A549 (cell line): Measurements from ENCODE around the gene PRMT3. TPM values are rescaled to one million over a fixed set of nuclear protein-coding genes. Genes with fewer than 3 reads are reported as not detected.

Experiments used
- ATAC-seq, 2 experiments: fragments of 200-7000 bp in 1 of 2; fragments of >200 bp in 1 of 2; cut with Nextera tagmentation in 1 of 2; cut with Tn5 transposase in 1 of 2; 3 replicates each; pipeline versions ENCODE4 v1.8.0 to v1.9.1; 2018 to 2020; ENCODE audit warnings: mild to moderate bottlenecking in 1 of 2, moderate library complexity in 1 of 2
- CTCF ChIA-PET: fragments of 300-600 bp; sonication (Branson Sonifier 250); formaldehyde crosslinking; extraction: SDS; loops from one replicate; lab custom pipeline; 2021; ENCODE audit warnings: antibody characterized with exemption, inconsistent platforms; lab: Yijun Ruan, JAX
- POLR2A ChIA-PET: fragments of 350-600 bp; formaldehyde crosslinking; extraction: SDS; loops from one replicate; lab custom pipeline; 2021; ENCODE audit warnings: antibody characterized with exemption, inconsistent platforms; lab: Yijun Ruan, JAX
- DNase-seq, 2 experiments: peaks; one replicate each; pipeline versions ENCODE4 v3.0.0 to v3.0.0-alpha.2; 2011 to 2016; ENCODE audit warnings: low read depth in 1 of 2, low spot score in 1 of 2
- FAIRE-seq: peaks from 2 replicates; lab custom pipeline; 2011; peaks lifted over from hg19 to GRCh38; lab: Jason Lieb, UNC
- H3K27ac ChIP-seq, 2 experiments: fragments of >200 bp; sonication (Bioruptor Twin); formaldehyde crosslinking; 3 replicates each; pipeline ENCODE4 v1.5.1; 2016 to 2017
- H3K4me1 ChIP-seq: fragments of >200 bp; sonication (Bioruptor Twin); formaldehyde crosslinking; 3 replicates; pipeline ENCODE4 v1.6.1; 2016
- H3K4me2 ChIP-seq: fragments of >200 bp; sonication (Bioruptor Twin); formaldehyde crosslinking; 3 replicates; pipeline ENCODE4 v1.6.1; 2016
- H3K4me3 ChIP-seq: fragments of >200 bp; sonication (Bioruptor Twin); formaldehyde crosslinking; 3 replicates; pipeline ENCODE4 v1.5.1; 2016
- H3K9me3 ChIP-seq: fragments of >200 bp; sonication (Bioruptor Twin); formaldehyde crosslinking; 3 replicates; pipeline ENCODE4 v1.6.1; 2016
- CEBPB ChIP-seq, 2 experiments: fragments of >200 bp in 1 of 2; sonication (Bioruptor Twin) in 1 of 2; formaldehyde crosslinking in 1 of 2; IDR thresholded peaks; 2 replicates each; pipeline ENCODE4 v1.6.1; 2012 to 2016
- EP300 ChIP-seq, 2 experiments: fragments of >200 bp; sonication (Bioruptor Twin); formaldehyde crosslinking; IDR thresholded peaks; 2 replicates in 1 of 2; 3 replicates in 1 of 2; pipeline ENCODE4 v1.6.1; 2016 to 2017
- ESRRA ChIP-seq: fragments of 150-350 bp; IDR thresholded peaks from 2 replicates; pipeline ENCODE4 v1.6.1; 2014; ENCODE audit warnings: mild to moderate bottlenecking, low read length, borderline replicate concordance
- FOSB ChIP-seq: fragments of 250-450 bp; sonication (Bioruptor Pico); IDR thresholded peaks from 2 replicates; pipeline ENCODE4 v1.5.0; 2020; ENCODE audit warnings: mild to moderate bottlenecking, moderate library complexity
- FOXS1 ChIP-seq: fragments of 250-450 bp; sonication (Bioruptor Pico); IDR thresholded peaks from 2 replicates; pipeline ENCODE4 v1.5.0; 2020; ENCODE audit warnings: mild to moderate bottlenecking, moderate library complexity
- POLR2A ChIP-seq: IDR thresholded peaks from 2 replicates; pipeline ENCODE4 v1.6.1; 2012; ENCODE audit warnings: mild to moderate bottlenecking, low read length
- RCOR1 ChIP-seq: fragments of 150-350 bp; IDR thresholded peaks from 2 replicates; pipeline ENCODE4 v1.6.1; 2014; ENCODE audit warnings: antibody characterized with exemption, low read length, low read depth
- RFX5 ChIP-seq: fragments of 450-650 bp; IDR thresholded peaks from 2 replicates; pipeline ENCODE4 v1.7.1; 2014; ENCODE audit warnings: antibody characterized with exemption, mild to moderate bottlenecking, moderate library complexity
- RNF2 ChIP-seq: fragments of 200-600 bp; sonication (generic); IDR thresholded peaks from 2 replicates; pipeline ENCODE4 v1.6.1; 2016; ENCODE audit warnings: low read depth, mild to moderate bottlenecking, antibody characterized with exemption, moderate library complexity, borderline replicate concordance
- SMC3 ChIP-seq: fragments of >200 bp; sonication (Bioruptor Twin); formaldehyde crosslinking; IDR thresholded peaks from 3 replicates; pipeline ENCODE4 v1.6.1; 2018; ENCODE audit warnings: inconsistent platforms
- ZFP36 ChIP-seq: fragments of 450-650 bp; IDR thresholded peaks from 2 replicates; pipeline ENCODE4 v1.6.1; 2014; ENCODE audit warnings: borderline replicate concordance; ENCODE audit not compliant: partially characterized antibody
- WGBS: methylation state at CpG from one replicate; pipeline ENCODE4 v1.1.6; 2017; ENCODE audit errors: missing lambda C conversion rate; 5-methylcytosine and 5-hydroxymethylcytosine counted together
- polyA plus RNA-seq, 4 experiments: library from polyadenylated mRNA; depleted of rRNA in 3 of 4; stranded (reverse); fragments of >200 nt; fragmentation: RNase III in 1 of 4; extraction: RNeasy Plus Mini Kit Qiagen cat#74134 plus additional on column Dnase treatment in 1 of 4; gene quantifications; 2 replicates in 3 of 4; 3 replicates in 1 of 4; pipeline ENCODE4 v1.2.3, GENCODE V29; 2011 to 2017
- TF ChIP-seq, protein P1 (sequence below): IDR thresholded peaks from 2 replicates; pipeline ENCODE4 v1.6.1; 2012; ENCODE audit warnings: low read depth, borderline replicate concordance
- TF ChIP-seq, protein P2 (sequence below): IDR thresholded peaks from 2 replicates; pipeline ENCODE4 v1.6.1; 2012
- TF ChIP-seq, protein P3 (sequence below): fragments of 250-450 bp; sonication (Bioruptor Pico); IDR thresholded peaks from 2 replicates; pipeline ENCODE4 v1.5.0; 2021; ENCODE audit warnings: mild to moderate bottlenecking, moderate library complexity, borderline replicate concordance
- TF ChIP-seq, protein P4 (sequence below): IDR thresholded peaks from 2 replicates; pipeline ENCODE4 v1.6.1; 2012
- TF ChIP-seq, protein P5 (sequence below): fragments of 200-600 bp; sonication (generic); IDR thresholded peaks from 2 replicates; pipeline ENCODE4 v1.6.1; 2016; ENCODE audit warnings: antibody characterized with exemption, mild to moderate bottlenecking, moderate library complexity
- TF ChIP-seq, protein P6 (sequence below): fragments of 150-350 bp; IDR thresholded peaks from 2 replicates; pipeline ENCODE4 v1.6.1; 2014; ENCODE audit warnings: low read depth, mild to moderate bottlenecking, low read length

PRMT3 gene
- polyA plus RNA-seq, 2 of the 4 experiments (the other 2 are of a cell fraction): 34.6 to 53.9 TPM

DNA sequence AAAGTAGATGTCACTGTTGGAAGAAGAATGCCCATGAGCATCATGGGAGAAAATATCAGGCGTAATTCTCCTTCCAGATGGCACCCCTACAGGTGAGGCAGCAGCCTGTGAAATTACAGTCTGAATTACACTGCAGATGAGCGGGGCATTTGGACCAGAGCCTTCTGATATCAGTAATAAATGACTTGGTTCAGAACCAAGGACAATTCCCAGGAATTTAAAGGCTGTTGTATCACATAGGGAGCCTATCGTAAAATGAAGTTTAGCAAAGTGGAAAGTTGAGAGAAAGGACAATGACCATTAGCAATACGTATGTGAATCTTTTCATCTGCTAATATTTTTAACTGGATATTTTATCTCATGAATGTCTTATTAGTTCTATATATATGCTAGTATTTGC, 61.3 kb downstream of the PRMT3 start:
- CTCF ChIA-PET: no interaction called here

DNA sequence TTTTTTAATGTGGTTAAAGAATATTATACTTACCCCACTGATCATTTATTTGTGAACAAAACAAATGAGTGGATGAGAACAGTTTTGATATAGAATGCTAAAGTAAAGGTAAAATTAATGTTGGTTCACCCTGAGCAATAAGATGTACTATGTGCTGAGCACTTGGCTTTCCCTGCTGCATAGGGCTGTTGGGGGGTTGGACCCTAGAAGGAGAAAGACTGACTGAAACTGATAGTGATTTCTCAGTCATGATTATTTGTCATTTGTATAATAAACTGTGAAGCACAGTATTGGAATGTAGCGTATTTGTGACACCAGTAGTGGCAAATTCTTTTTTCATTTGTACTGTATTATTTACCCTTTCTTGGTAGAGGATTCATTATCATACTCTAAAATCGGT, 63.3 kb downstream of the PRMT3 start:
- ChIA-PET POLR2A (no interaction called here), CTCF (interaction anchor here (0.9 kb wide), 1 partner anchor 12 kb away, joined by 3 read pairs; no protein-coding TSS in a partner anchor)
- TF ChIP-seq SMC3 (no peak), EP300 (IDR thresholded peaks at IDR 0.05) (no peak), ESRRA (no peak), POLR2A (no peak), FOSB (CRISPR knock-in tag) (no peak), RNF2 (no peak), RCOR1 (no peak), FOXS1 (CRISPR knock-in tag) (no peak), ZFP36 (no peak)
- TF ChIP-seq, protein P1, sequence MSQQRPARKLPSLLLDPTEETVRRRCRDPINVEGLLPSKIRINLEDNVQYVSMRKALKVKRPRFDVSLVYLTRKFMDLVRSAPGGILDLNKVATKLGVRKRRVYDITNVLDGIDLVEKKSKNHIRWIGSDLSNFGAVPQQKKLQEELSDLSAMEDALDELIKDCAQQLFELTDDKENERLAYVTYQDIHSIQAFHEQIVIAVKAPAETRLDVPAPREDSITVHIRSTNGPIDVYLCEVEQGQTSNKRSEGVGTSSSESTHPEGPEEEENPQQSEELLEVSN: no peak
- TF ChIP-seq, protein P2, sequence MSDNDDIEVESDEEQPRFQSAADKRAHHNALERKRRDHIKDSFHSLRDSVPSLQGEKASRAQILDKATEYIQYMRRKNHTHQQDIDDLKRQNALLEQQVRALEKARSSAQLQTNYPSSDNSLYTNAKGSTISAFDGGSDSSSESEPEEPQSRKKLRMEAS: no peak
- TF ChIP-seq, protein P3, sequence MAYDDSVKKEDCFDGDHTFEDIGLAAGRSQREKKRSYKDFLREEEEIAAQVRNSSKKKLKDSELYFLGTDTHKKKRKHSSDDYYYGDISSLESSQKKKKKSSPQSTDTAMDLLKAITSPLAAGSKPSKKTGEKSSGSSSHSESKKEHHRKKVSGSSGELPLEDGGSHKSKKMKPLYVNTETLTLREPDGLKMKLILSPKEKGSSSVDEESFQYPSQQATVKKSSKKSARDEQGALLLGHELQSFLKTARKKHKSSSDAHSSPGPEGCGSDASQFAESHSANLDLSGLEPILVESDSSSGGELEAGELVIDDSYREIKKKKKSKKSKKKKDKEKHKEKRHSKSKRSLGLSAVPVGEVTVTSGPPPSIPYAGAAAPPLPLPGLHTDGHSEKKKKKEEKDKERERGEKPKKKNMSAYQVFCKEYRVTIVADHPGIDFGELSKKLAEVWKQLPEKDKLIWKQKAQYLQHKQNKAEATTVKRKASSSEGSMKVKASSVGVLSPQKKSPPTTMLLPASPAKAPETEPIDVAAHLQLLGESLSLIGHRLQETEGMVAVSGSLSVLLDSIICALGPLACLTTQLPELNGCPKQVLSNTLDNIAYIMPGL (CRISPR knock-in tag): no peak
- TF ChIP-seq, protein P4, sequence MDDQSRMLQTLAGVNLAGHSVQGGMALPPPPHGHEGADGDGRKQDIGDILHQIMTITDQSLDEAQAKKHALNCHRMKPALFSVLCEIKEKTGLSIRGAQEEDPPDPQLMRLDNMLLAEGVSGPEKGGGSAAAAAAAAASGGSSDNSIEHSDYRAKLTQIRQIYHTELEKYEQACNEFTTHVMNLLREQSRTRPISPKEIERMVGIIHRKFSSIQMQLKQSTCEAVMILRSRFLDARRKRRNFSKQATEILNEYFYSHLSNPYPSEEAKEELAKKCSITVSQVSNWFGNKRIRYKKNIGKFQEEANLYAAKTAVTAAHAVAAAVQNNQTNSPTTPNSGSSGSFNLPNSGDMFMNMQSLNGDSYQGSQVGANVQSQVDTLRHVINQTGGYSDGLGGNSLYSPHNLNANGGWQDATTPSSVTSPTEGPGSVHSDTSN: no peak
- no peak for DNase-seq
- FAIRE-seq: no peak
- no peak for ATAC-seq
- Histone ChIP-seq H3K4me1 (peaks cover 6% of the 10 kb centered on the region; the same call in 1 of the 3 replicates), H3K9me3 (no peaks in the 10 kb centered on the region), H3K27ac (no peak overlapping the region), H3K4me2 (no peak overlapping the region), H3K4me3 (no peak overlapping the region)
- 80% methylated on average over 2 of the region's 2 CpGs for WGBS

More for the DNA sequence above, 61.3 kb downstream of the PRMT3 start:
- POLR2A ChIA-PET: no interaction called here
- Histone ChIP-seq H3K4me1 (peaks cover 6% of the 10 kb centered on the region; the same call in 1 of the 3 replicates), H3K27ac (no peak overlapping the region), H3K4me3 (no peak overlapping the region), H3K4me2 (no peak overlapping the region), H3K9me3 (no peaks in the 10 kb centered on the region)
- TF ChIP-seq RFX5: no peak
- TF ChIP-seq, protein P5, sequence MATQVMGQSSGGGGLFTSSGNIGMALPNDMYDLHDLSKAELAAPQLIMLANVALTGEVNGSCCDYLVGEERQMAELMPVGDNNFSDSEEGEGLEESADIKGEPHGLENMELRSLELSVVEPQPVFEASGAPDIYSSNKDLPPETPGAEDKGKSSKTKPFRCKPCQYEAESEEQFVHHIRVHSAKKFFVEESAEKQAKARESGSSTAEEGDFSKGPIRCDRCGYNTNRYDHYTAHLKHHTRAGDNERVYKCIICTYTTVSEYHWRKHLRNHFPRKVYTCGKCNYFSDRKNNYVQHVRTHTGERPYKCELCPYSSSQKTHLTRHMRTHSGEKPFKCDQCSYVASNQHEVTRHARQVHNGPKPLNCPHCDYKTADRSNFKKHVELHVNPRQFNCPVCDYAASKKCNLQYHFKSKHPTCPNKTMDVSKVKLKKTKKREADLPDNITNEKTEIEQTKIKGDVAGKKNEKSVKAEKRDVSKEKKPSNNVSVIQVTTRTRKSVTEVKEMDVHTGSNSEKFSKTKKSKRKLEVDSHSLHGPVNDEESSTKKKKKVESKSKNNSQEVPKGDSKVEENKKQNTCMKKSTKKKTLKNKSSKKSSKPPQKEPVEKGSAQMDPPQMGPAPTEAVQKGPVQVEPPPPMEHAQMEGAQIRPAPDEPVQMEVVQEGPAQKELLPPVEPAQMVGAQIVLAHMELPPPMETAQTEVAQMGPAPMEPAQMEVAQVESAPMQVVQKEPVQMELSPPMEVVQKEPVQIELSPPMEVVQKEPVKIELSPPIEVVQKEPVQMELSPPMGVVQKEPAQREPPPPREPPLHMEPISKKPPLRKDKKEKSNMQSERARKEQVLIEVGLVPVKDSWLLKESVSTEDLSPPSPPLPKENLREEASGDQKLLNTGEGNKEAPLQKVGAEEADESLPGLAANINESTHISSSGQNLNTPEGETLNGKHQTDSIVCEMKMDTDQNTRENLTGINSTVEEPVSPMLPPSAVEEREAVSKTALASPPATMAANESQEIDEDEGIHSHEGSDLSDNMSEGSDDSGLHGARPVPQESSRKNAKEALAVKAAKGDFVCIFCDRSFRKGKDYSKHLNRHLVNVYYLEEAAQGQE: peak; percentile 54; the same call in 1 of the 2 replicates
- no peak for DNase-seq
- FAIRE-seq: no peak
- no peak for ATAC-seq
- WGBS: 91% methylated on average over 4 of the region's 4 CpGs

DNA sequence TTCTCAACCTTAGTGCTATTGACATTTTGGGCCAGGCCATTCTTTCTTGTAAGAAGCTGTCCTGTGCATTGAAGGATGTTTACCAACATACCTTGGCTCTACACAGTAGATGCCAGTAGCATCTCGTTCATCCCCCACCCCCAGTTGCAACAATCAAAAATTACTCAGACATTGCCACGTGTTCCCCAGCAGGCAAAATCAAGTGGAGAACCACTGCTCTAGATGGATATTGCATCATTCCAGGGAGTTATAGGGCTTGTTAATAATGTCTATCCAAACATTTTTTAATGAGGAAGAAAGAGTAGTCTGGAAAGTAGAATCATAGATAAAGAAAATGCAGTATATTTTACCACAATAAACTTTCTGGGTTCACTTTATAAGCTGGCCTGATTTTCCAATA, 64.1 kb downstream of the PRMT3 start:
- no peak overlapping the region for H3K4me3 ChIP-seq
- H3K4me2 ChIP-seq: no peak overlapping the region
- FAIRE-seq: no peak
- CTCF ChIA-PET: interaction anchor here (1.1 to 1.3 kb wide), 2 partner anchors 7 to 73 kb away, joined by 3 read pairs; no protein-coding TSS in a partner anchor
- POLR2A ChIA-PET: no interaction called here
- ATAC-seq: no peak
- WGBS: 57% methylated on average over 2 of the region's 2 CpGs
- DNase-seq: no peak
- no peak overlapping the region for H3K27ac ChIP-seq
- peaks cover 6% of the 10 kb centered on the region; the same call in 1 of the 3 replicates for H3K4me1 ChIP-seq
- H3K9me3 ChIP-seq: no peaks in the 10 kb centered on the region
- TF ChIP-seq, protein P6, sequence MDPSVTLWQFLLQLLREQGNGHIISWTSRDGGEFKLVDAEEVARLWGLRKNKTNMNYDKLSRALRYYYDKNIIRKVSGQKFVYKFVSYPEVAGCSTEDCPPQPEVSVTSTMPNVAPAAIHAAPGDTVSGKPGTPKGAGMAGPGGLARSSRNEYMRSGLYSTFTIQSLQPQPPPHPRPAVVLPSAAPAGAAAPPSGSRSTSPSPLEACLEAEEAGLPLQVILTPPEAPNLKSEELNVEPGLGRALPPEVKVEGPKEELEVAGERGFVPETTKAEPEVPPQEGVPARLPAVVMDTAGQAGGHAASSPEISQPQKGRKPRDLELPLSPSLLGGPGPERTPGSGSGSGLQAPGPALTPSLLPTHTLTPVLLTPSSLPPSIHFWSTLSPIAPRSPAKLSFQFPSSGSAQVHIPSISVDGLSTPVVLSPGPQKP: no peak
- 0 out of 4 replicates have a peak, but pooled peaks of 1 of the 2 experiments have one; percentile 25 for TF ChIP-seq CEBPB (IDR thresholded peaks at IDR 0.05)
